HCT116 (cell line): Measurements from ENCODE around the gene LRRC70. TPM values are rescaled to one million over a fixed set of nuclear protein-coding genes. Genes with fewer than 3 reads are reported as not detected.

Experiments used
- ATAC-seq: fragments of 200-7000 bp; cut with Tn5 transposase; 2 replicates; pipeline ENCODE4 v1.9.1; 2020; ENCODE audit warnings: mild to moderate bottlenecking, moderate library complexity
- BruUV-seq: library from RNA; stranded (reverse); fragments of 400-500 nt; replicated peaks from 2 replicates; lab custom pipeline; 2021; lab: Mats Ljungman, UMichigan
- CTCF ChIA-PET: fragments of 300-600 bp; sonication (Branson Sonifier 250); formaldehyde crosslinking; loops from one replicate; lab custom pipeline; 2021; ENCODE audit warnings: antibody characterized with exemption; lab: Charles Lee
- POLR2A ChIA-PET: fragments of 300-600, 350-600 bp; sonication (Branson Sonifier 250); formaldehyde crosslinking; loops from one replicate; lab custom pipeline; 2021; ENCODE audit warnings: antibody characterized with exemption; lab: Charles Lee
- RAD21 ChIA-PET, 2 experiments: fragments of 300-600 bp; sonication (Branson Sonifier 250); formaldehyde crosslinking; loops; one replicate each; lab custom pipeline; 2023; ENCODE audit warnings: low total read pairs in 2 of 2; ENCODE audit not compliant: uncharacterized antibody in 2 of 2, unreplicated experiment in 2 of 2, low non-redundant PET in 1 of 2; lab: Charles Lee
- DNase-seq: peaks from one replicate; pipeline ENCODE4 v3.0.0-alpha.2; 2010; ENCODE audit warnings: low read depth, low spot score
- H2AFZ ChIP-seq: fragments of 200-600 bp; shearing (Covaris generic), sonication (generic); 2 replicates; pipeline ENCODE4 v1.6.1; 2017; ENCODE audit warnings: low read depth, mixed run types, mixed read lengths, antibody characterized with exemption, low read length; ENCODE audit not compliant: poor library complexity, severe bottlenecking
- H3K27ac ChIP-seq: 2 replicates; pipeline ENCODE4 v1.5.1; 2012; ENCODE audit warnings: low read depth, low read length
- H3K27me3 ChIP-seq: fragments of 200-600 bp; sonication (generic); 2 replicates; pipeline ENCODE4 v1.6.1; 2016; ENCODE audit warnings: mixed run types, low read length, mixed read lengths; ENCODE audit not compliant: insufficient read depth
- H3K36me3 ChIP-seq, 2 experiments: fragments of 200-500 bp in 1 of 2; fragments of 200-600 bp in 1 of 2; sonication (Bioruptor generic) in 1 of 2; sonication (generic) in 1 of 2; 2 replicates each; pipeline versions ENCODE4 v1.5.1 to v1.6.1; 2014 to 2016; ENCODE audit warnings: low read length in 2 of 2, inconsistent platforms in 1 of 2, mixed read lengths in 1 of 2, mixed run types in 1 of 2; ENCODE audit not compliant: insufficient read depth in 2 of 2, control insufficient read depth in 1 of 2
- H3K4me1 ChIP-seq, 2 experiments: fragments of 200-600 bp in 1 of 2; sonication (generic) in 1 of 2; 2 replicates each; pipeline versions ENCODE4 v1.5.1 to v1.6.1; 2012 to 2017; ENCODE audit warnings: low read length in 2 of 2, inconsistent platforms in 1 of 2, mild to moderate bottlenecking in 1 of 2, mixed read lengths in 1 of 2, mixed run types in 1 of 2, moderate library complexity in 1 of 2; ENCODE audit not compliant: insufficient read depth in 2 of 2, control insufficient read depth in 1 of 2
- H3K4me2 ChIP-seq: fragments of 200-600 bp; sonication (generic); 2 replicates; pipeline ENCODE4 v1.6.1; 2017; ENCODE audit warnings: mixed run types, low read length, mixed read lengths
- H3K4me3 ChIP-seq, 2 experiments: fragments of 200-600 bp in 1 of 2; sonication (generic) in 1 of 2; replicated peaks in 1 of 2; 2 replicates each; pipeline ENCODE4 v1.5.1; 2011 to 2016; ENCODE audit warnings: low read length in 2 of 2, control low read depth in 1 of 2, low read depth in 1 of 2, mild to moderate bottlenecking in 1 of 2, mixed read lengths in 1 of 2, mixed run types in 1 of 2
- H3K79me2 ChIP-seq: fragments of 200-600 bp; sonication (generic); 2 replicates; pipeline ENCODE4 v1.6.1; 2017; ENCODE audit warnings: mild to moderate bottlenecking, mixed run types, low read length, moderate library complexity, mixed read lengths; ENCODE audit not compliant: insufficient read depth
- H3K9ac ChIP-seq: fragments of 200-600 bp; sonication (generic); 2 replicates; pipeline ENCODE4 v1.6.1; 2016; ENCODE audit warnings: low read length, mixed read lengths
- H3K9me2 ChIP-seq: fragments of 200-600 bp; sonication (generic), shearing (Covaris generic); 2 replicates; pipeline ENCODE4 v1.6.1; 2017; ENCODE audit warnings: mixed run types, mild to moderate bottlenecking, moderate library complexity; ENCODE audit not compliant: insufficient read depth
- H3K9me3 ChIP-seq, 2 experiments: fragments of 200-500 bp in 1 of 2; fragments of 200-600 bp in 1 of 2; sonication (Bioruptor generic) in 1 of 2; sonication (generic) in 1 of 2; 2 replicates each; pipeline ENCODE4 v1.6.1; 2014 to 2017; ENCODE audit warnings: low read length in 2 of 2, mixed read lengths in 2 of 2, inconsistent platforms in 1 of 2, low read depth in 1 of 2, mild to moderate bottlenecking in 1 of 2, mixed run types in 1 of 2, moderate library complexity in 1 of 2; ENCODE audit not compliant: control insufficient read depth in 1 of 2, insufficient read depth in 1 of 2
- H4K20me1 ChIP-seq: fragments of 200-600 bp; sonication (generic), shearing (Covaris generic); 2 replicates; pipeline ENCODE4 v1.6.1; 2017; ENCODE audit warnings: mixed run types, mild to moderate bottlenecking, moderate library complexity; ENCODE audit not compliant: insufficient read depth
- ATF3 ChIP-seq: IDR thresholded peaks from 2 replicates; pipeline ENCODE4 v1.6.1; 2012
- CBX3 ChIP-seq: IDR thresholded peaks from 2 replicates; pipeline ENCODE4 v1.6.1; 2012; ENCODE audit warnings: low read depth
- EZH2phosphoT487 ChIP-seq: fragments of 200-600 bp; IDR thresholded peaks from 2 replicates; pipeline ENCODE4 v1.6.1; 2018; ENCODE audit warnings: antibody characterized with exemption, borderline replicate concordance
- FOSL1 ChIP-seq: IDR thresholded peaks from 2 replicates; pipeline ENCODE4 v1.6.1; 2012; ENCODE audit warnings: low read depth
- JUND ChIP-seq: IDR thresholded peaks from 2 replicates; pipeline ENCODE4 v1.6.1; 2012
- POLR2AphosphoS5 ChIP-seq: IDR thresholded peaks from 2 replicates; pipeline ENCODE4 v1.6.1; 2011; ENCODE audit warnings: mild to moderate bottlenecking, low read depth, low read length, moderate library complexity
- RAD21 ChIP-seq: IDR thresholded peaks from 2 replicates; pipeline ENCODE4 v1.6.1; 2012; ENCODE audit warnings: low read depth, mild to moderate bottlenecking
- SIN3A ChIP-seq: IDR thresholded peaks from 2 replicates; pipeline ENCODE4 v1.6.1; 2012; ENCODE audit warnings: low read depth
- SP1 ChIP-seq: IDR thresholded peaks from 2 replicates; pipeline ENCODE4 v1.6.1; 2012; ENCODE audit warnings: low read depth
- SRF ChIP-seq: IDR thresholded peaks from 2 replicates; pipeline ENCODE4 v1.6.1; 2012; ENCODE audit warnings: low read depth
- ZBTB33 ChIP-seq: IDR thresholded peaks from 2 replicates; pipeline ENCODE4 v1.6.1; 2011; ENCODE audit warnings: mild to moderate bottlenecking, low read length, moderate library complexity; ENCODE audit not compliant: insufficient replicate concordance; ENCODE audit errors: extremely low read depth
- ZNF274 ChIP-seq: fragments of 200-500 bp; sonication (Bioruptor generic); IDR thresholded peaks from 2 replicates; pipeline ENCODE4 v1.6.1; 2014; ENCODE audit warnings: mild to moderate bottlenecking, low read depth, low read length, inconsistent platforms
- intact Hi-C: fragments of 100-400 bp; cut with micrococcal nuclease; formaldehyde crosslinking; loops from 2 replicates; pipeline ENCODE4 v1.10.0; 2022
- total RNA-seq: library from RNA; stranded (reverse); gene quantifications from one replicate; pipeline ENCODE4 v1.2.1, GENCODE V29; 2021; ENCODE audit not compliant: unreplicated experiment
- TF ChIP-seq, protein P1 (sequence below): IDR thresholded peaks from 2 replicates; pipeline ENCODE4 v1.6.1; 2012

Gene LRRC70
- total RNA-seq, 1 experiment from 2014 or later, result 0.37 TPM

DNA sequence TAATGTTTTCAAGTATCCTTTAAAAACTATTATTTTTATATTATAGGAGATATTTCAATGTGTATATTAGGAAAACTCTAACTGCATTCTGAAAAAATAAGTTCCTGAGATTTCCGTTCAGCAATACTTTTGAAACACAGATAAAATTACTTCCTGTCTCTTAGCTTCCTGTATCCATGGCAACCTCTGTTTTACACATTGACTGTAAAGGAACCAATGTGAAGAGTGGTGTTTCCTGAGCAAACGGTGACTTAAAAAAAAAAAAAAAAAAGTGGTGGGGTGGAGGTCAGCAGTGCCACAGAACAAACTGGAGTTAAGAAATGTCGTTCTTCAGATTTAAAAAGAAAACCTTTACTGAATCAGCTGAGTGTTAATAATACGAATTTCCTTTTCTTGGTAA lies at the start of gene LRRC70 (continued):
- TF ChIP-seq ZNF274, result no peak
- TF ChIP-seq SP1, result no peak

GRCh38 chr5:62533597-62533996 lies 45.0 kb upstream of the LRRC70 start:
- Histone ChIP-seq H3K79me2 (no peaks in the 10 kb centered on the region), H3K36me3 (0 out of 4 replicates have a peak, but pooled peaks cover 0 to 5% of the 10 kb centered on the region in 2 experiments), H3K9me2 (no peaks in the 10 kb centered on the region), H4K20me1 (no peaks in the 10 kb centered on the region; the same call in 1 of the 2 replicates), H2AFZ (no peak overlapping the region), H3K27ac (no peak overlapping the region), H3K9ac (no peak overlapping the region), H3K4me2 (no peak overlapping the region), H3K4me1 (no peaks in the 10 kb centered on the region), H3K4me3 (no peak overlapping the region), H3K27me3 (no peaks in the 10 kb centered on the region), H3K9me3 (no peaks in the 10 kb centered on the region)
- TF ChIP-seq, protein P1, sequence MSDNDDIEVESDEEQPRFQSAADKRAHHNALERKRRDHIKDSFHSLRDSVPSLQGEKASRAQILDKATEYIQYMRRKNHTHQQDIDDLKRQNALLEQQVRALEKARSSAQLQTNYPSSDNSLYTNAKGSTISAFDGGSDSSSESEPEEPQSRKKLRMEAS, result no peak
- no peak for TF ChIP-seq CBX3
- TF ChIP-seq POLR2AphosphoS5, result no peak
- TF ChIP-seq ATF3, result no peak
- TF ChIP-seq ZBTB33, result no peak
- TF ChIP-seq SIN3A, result no peak
- no peak for TF ChIP-seq FOSL1
- no peak for TF ChIP-seq SRF
- no peak for TF ChIP-seq EZH2phosphoT487
- no peak for TF ChIP-seq ZNF274
- no peak for TF ChIP-seq JUND
- TF ChIP-seq RAD21, result no peak
- RAD21 ChIA-PET, result no interaction called here
- DNase-seq (no peak), ATAC-seq (no peak)
- no TSS peak for BruUV-seq
- POLR2A ChIA-PET, result no interaction called here
- intact Hi-C loops, result no loop called here
- CTCF ChIA-PET, result no interaction called here
